Activated CD8-positive, alpha-beta memory T cell treated with anti-CD3 and anti-CD28 coated beads, Interleukin-2, amount 50 U/mL, for 1 hour (primary cell): Measurements from ENCODE around the gene GDPD5.

Source experiments
- DNase-seq: peaks from one replicate; pipeline ENCODE4 v3.0.0-alpha.2; 2020; ENCODE audit errors: extremely low read depth

The GDPD5 gene, protein sequence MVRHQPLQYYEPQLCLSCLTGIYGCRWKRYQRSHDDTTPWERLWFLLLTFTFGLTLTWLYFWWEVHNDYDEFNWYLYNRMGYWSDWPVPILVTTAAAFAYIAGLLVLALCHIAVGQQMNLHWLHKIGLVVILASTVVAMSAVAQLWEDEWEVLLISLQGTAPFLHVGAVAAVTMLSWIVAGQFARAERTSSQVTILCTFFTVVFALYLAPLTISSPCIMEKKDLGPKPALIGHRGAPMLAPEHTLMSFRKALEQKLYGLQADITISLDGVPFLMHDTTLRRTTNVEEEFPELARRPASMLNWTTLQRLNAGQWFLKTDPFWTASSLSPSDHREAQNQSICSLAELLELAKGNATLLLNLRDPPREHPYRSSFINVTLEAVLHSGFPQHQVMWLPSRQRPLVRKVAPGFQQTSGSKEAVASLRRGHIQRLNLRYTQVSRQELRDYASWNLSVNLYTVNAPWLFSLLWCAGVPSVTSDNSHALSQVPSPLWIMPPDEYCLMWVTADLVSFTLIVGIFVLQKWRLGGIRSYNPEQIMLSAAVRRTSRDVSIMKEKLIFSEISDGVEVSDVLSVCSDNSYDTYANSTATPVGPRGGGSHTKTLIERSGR

GRCh38 chr11:75525433-75526191 lies at the start of gene GDPD5:
Gene GDPD5, minus strand, starts transcription at chr11:75525941. Its CDS starts 48,206 bp downstream, at chr11:75477735.
- DNase-seq, result peak; percentile 50

GRCh38 chr11:75574698-75575602 lies 49.2 kb upstream of the GDPD5 start:
- no peak for DNase-seq

- DNase-seq, result no peak
Measured at GRCh38 chr11:75572744-75573143, 47.0 kb upstream of the GDPD5 start.

DNA sequence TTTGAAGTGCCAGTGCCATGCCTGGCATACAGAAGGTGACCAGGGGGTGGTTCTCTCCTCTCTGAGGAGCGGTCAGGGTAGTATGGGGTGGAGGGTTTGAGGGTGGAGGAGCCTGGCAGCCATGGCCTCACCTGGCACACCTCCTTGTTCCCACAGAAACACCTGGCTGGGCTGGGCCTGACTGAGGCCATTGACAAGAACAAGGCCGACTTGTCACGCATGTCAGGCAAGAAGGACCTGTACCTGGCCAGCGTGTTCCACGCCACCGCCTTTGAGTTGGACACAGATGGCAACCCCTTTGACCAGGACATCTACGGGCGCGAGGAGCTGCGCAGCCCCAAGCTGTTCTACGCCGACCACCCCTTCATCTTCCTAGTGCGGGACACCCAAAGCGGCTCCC lies 45.9 kb upstream of the GDPD5 start:
- DNase-seq, result no peak

DNA sequence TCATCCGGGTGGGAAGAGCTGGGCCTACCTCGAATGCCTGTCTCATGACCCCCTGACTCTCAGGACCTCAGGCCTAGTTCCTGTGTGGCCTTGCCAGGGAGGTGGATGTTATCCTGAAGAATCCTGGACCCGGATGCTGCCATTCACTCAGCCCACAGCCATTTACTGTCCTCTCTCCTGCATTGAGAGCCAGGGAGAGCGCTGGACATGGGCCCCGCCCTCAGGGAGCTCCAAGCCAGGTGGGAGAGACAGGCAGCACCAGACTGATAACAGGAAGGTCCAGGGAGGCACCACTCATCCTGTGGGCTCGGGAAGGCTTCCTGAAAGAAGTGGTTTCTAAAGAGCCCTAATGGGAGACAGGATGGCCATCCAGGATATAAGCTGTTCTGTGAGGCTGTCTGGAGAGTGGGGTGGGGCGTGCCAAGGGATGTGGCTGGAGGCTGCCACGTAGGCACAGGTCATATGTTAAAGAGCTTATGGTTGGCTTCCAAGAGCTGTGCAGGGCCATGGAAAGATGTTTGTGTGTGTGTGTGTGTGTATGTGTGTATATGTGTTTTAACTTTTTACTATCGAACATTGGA lies 44.9 kb upstream of the GDPD5 start:
- no peak for DNase-seq

DNA sequence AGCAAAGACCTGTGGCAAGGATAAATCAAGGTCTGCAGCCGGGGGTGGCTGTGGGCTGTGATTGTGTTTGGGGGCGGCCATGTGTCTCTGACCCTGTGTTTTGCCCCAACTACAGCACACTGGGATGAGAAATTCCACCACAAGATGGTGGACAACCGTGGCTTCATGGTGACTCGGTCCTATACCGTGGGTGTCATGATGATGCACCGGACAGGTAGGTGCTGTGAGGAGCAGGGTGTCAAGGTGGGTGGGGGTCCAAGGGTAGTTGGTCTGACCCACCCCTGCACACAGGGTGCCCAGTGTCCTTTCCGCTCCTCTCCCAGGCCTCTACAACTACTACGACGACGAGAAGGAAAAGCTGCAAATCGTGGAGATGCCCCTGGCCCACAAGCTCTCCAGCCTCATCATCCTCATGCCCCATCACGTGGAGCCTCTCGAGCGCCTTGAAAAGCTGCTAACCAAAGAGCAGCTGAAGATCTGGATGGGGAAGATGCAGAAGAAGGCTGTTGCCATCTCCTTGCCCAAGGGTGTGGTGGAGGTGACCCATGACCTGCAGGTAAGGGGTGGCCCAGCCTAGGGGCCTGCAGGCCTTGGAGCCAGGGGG lies 43.0 kb upstream of the GDPD5 start:
- DNase-seq, result no peak

- no peak for DNase-seq
Measured at GRCh38 chr11:75567971-75568370, 42.2 kb upstream of the GDPD5 start.

GRCh38 chr11:75566763-75567279 lies 41.1 kb upstream of the GDPD5 start:
- DNase-seq, result no peak

DNA sequence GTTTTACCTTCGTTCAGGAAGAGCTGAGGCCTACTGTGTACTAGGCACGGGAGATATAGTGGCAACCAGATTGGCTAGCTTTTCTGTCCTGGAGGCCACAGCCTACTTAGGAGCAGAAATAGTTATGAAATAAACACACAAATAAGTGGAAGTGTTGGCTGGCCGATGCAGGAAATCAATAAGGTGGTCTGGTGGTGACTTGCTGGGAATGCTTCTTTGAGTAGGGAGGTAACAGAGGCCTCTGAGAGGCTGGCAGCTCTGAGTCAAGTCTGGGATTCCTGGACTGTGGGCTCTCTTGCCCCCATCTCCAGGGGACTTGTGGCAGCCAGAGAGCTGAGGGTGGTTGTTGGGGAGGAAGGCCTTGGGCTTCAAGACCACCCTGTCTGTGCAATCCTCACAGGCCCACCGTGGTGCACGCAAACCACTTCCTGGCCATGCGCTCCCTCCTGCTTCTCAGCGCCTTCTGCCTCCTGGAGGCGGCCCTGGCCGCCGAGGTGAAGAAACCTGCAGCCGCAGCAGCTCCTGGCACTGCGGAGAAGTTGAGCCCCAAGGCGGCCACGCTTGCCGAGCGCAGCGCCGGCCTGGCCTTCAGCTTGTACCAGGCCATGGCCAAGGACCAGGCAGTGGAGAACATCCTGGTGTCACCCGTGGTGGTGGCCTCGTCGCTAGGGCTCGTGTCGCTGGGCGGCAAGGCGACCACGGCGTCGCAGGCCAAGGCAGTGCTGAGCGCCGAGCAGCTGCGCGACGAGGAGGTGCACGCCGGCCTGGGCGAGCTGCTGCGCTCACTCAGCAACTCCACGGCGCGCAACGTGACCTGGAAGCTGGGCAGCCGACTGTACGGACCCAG lies 40.4 kb upstream of the GDPD5 start:
- no peak for DNase-seq

DNA sequence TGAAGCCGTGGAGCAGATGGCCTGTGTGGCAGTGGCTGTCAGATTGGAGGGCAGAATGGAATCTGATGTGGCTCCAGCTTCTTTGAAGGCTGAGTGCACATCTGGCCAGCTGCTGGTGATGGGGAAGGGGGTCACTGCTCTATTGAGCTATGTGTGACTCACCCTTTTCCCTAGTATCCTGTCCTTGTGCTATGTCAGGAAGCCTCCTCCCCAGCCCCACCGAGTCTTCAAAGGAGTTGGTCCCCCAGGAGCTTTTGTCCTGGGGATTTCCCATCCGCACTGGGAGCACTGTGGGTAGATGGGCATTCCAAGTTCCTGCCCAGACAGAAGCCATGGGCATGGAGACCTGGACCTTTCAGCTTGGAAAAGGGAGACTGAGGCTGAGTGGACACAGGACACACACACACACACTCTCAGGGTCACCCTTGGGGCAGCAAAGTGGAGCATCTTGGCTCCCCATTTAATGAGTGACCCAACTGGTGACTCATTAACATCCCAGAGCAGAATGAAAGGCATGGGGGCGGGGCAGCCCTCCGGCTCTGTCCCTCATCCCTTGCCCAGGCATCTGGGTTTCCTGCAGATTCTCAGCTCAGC lies 39.6 kb upstream of the GDPD5 start:
- no peak for DNase-seq

- no peak for DNase-seq
Measured at GRCh38 chr11:75563978-75564552, 38.3 kb upstream of the GDPD5 start.

- DNase-seq, result no peak
Measured at GRCh38 chr11:75563501-75563977, 37.8 kb upstream of the GDPD5 start.

GRCh38 chr11:75562836-75563484 lies 37.2 kb upstream of the GDPD5 start:
- no peak for DNase-seq

DNA sequence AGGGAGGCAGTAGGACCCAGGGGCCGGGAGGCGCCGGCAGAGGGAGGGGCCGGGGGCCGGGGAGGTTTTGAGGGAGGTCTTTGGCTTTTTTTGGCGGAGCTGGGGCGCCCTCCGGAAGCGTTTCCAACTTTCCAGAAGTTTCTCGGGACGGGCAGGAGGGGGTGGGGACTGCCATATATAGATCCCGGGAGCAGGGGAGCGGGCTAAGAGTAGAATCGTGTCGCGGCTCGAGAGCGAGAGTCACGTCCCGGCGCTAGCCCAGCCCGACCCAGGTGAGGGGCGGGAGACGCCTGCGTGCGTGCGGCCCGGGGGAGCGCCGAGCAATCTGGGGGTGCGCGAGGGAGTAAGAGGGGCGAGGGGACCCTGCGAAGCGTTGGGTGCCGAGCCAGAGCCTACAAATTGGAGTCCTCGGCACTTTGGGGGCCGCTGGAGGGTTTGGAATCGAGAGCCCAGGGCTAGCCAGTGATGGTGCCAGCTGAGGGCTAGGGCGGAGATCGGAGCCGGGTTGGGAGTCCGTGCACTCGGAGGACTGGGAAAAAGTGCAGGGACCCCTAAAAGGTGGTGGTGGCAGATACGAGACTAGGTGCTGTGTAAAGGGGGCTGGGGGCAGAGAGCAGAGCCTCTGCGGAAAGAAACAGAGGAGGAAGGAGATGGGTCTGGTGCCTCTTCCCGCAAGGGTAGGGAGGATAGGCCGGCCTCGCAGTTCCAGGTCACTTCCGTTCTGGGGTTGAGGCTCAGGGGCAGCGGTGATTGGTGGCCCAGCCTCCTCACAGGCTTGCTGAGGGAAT lies 36.5 kb upstream of the GDPD5 start, which contains the start of gene SERPINH1:
Gene SERPINH1, plus strand, starts transcription at position 206 of the 788 bp plus-strand sequence. CDS start 4,097 bp downstream, outside the sequence.
- no peak for DNase-seq

- no peak for DNase-seq
Measured at GRCh38 chr11:75561426-75562047, 35.8 kb upstream of the GDPD5 start.

DNA sequence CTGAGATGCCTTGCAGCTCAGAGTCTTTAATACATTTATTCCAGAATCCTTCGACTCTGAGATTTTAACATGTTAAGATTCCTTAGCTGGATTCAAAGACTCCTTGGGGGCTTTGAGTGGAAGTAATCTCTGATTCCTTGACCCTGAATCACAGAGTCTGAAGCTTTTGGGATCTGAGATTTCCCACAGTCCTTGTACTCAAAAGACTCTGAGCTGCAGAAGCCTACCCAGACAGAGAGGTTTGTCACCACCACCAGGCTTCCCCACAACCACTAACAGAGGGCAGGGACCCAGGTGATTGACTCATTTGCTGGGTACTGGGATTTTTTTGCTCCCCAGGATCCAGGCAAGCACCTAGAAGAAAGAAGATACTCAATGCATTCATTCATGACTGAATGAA lies 34.9 kb upstream of the GDPD5 start:
- no peak for DNase-seq
